ENCODE data around the gene DMD.

DMD gene

DNA sequence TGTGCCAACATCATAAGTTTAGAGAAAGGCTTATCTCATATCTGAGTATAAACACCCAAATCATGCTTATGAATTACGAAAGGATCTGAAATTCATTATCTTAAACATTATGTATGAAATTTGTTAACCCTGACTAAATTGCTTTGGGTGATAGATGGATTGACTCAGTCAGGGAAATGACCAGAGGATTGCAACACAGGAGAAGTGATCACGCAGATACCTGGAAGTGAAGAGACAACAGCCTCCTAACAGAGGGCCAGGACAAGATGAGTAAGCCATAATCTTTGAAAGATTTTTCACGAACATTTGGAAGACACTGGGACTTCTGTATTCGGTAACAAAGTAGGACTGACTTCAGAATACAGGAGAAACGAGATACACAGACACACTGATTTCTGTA lies 363.4 kb downstream of the DMD start:
- Histone ChIP-seq H3K4me3 (ENCODE audit: low read depth in 1 of 2, low read length in 2 of 2) (no peak overlapping the region), H4K20me1 (ENCODE audit: insufficient read depth, low read length) (no peaks in the 10 kb centered on the region), H3K79me2 (ENCODE audit: insufficient read depth, low read length) (no peaks in the 10 kb centered on the region), H3K27ac (ENCODE audit: low read length) (no peak overlapping the region), H3K4me2 (ENCODE audit: insufficient read depth, low read length) (no peak overlapping the region), H3K4me1 (ENCODE audit: insufficient read depth, low read length) (no peaks in the 10 kb centered on the region), H3K36me3 (ENCODE audit: insufficient read depth, low read length) (no peaks in the 10 kb centered on the region), H3K9ac (ENCODE audit: low read depth, low read length) (no peak overlapping the region), H3K27me3 (ENCODE audit: insufficient read depth, low read length, poor library complexity) (no peaks in the 10 kb centered on the region), H2AFZ (ENCODE audit: low read depth, low read length) (no peak overlapping the region), H3K9me3 (ENCODE audit: insufficient read depth, low read length, severe bottlenecking) (no peaks in the 10 kb centered on the region)
- DNase-seq, result no peak
- TF ChIP-seq, protein P1, sequence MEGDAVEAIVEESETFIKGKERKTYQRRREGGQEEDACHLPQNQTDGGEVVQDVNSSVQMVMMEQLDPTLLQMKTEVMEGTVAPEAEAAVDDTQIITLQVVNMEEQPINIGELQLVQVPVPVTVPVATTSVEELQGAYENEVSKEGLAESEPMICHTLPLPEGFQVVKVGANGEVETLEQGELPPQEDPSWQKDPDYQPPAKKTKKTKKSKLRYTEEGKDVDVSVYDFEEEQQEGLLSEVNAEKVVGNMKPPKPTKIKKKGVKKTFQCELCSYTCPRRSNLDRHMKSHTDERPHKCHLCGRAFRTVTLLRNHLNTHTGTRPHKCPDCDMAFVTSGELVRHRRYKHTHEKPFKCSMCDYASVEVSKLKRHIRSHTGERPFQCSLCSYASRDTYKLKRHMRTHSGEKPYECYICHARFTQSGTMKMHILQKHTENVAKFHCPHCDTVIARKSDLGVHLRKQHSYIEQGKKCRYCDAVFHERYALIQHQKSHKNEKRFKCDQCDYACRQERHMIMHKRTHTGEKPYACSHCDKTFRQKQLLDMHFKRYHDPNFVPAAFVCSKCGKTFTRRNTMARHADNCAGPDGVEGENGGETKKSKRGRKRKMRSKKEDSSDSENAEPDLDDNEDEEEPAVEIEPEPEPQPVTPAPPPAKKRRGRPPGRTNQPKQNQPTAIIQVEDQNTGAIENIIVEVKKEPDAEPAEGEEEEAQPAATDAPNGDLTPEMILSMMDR (IDR thresholded peaks at IDR 0.05; ENCODE audit: borderline replicate concordance, extremely low read depth, low read length, poor library complexity, severe bottlenecking), result no peak
- TF ChIP-seq EZH2 (IDR thresholded peaks at IDR 0.05; ENCODE audit: borderline replicate concordance, low read depth, low read length, severe bottlenecking), result no peak
- no peak for ATAC-seq (ENCODE audit: insufficient read depth, low read depth)

DNA sequence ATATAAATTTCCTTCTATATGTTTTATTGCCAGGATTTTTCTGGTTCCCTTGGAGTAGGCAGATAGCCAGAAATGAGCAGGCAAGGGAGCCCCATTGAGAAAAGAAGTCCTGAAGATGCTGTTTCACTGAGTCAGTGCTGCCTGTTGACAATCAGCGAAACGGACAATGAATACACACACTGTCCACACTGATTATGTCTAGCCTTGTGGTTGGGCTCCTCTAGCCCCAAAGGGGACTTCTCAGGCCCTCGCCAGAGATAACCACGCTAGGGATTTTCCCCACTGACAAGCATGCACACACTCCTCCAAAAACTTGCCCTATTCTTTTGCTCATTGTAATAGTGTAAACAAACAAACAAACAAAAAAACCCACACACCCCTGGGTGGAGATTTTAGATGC lies 369.3 kb downstream of the DMD start:
- Histone ChIP-seq H2AFZ (ENCODE audit: low read depth, low read length) (no peak overlapping the region), H3K79me2 (ENCODE audit: insufficient read depth, low read length) (no peaks in the 10 kb centered on the region), H3K4me2 (ENCODE audit: insufficient read depth, low read length) (no peak overlapping the region), H4K20me1 (ENCODE audit: insufficient read depth, low read length) (no peaks in the 10 kb centered on the region), H3K9me3 (ENCODE audit: insufficient read depth, low read length, severe bottlenecking) (no peaks in the 10 kb centered on the region), H3K9ac (ENCODE audit: low read depth, low read length) (no peak overlapping the region), H3K4me1 (ENCODE audit: insufficient read depth, low read length) (no peaks in the 10 kb centered on the region), H3K27ac (ENCODE audit: low read length) (no peak overlapping the region), H3K4me3 (ENCODE audit: low read depth in 1 of 2, low read length in 2 of 2) (no peak overlapping the region), H3K36me3 (ENCODE audit: insufficient read depth, low read length) (no peaks in the 10 kb centered on the region), H3K27me3 (ENCODE audit: insufficient read depth, low read length, poor library complexity) (no peaks in the 10 kb centered on the region)
- DNase-seq (no peak), ATAC-seq (ENCODE audit: insufficient read depth, low read depth) (no peak)
- TF ChIP-seq, protein P1 (IDR thresholded peaks at IDR 0.05; ENCODE audit: borderline replicate concordance, extremely low read depth, low read length, poor library complexity, severe bottlenecking), result no peak
- TF ChIP-seq EZH2 (IDR thresholded peaks at IDR 0.05; ENCODE audit: borderline replicate concordance, low read depth, low read length, severe bottlenecking), result no peak

DNA sequence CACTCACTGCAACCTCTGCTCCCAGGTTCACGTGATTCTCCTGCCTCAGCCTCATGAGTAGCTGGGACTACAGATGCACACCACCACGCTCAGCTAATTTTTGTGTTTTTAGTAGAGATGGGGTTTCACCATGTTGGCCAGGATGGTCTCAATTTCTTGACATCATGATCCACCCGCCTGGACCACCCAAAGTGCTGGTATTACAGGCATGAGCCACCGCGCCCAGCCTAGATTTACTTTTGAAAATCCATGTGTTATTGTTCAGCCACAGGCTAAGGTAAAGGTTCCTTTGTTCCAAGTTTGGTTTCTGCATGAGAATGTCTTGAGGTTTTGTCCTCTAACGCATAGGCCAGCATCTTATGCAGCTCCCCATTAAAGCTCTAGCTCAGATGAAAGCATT lies 371.6 kb downstream of the DMD start:
- no peak overlapping the region for H3K4me3 ChIP-seq (ENCODE audit: low read depth in 1 of 2, low read length in 2 of 2)
- H3K27me3 ChIP-seq (ENCODE audit: insufficient read depth, low read length, poor library complexity), result no peaks in the 10 kb centered on the region
- no peak overlapping the region for H3K4me2 ChIP-seq (ENCODE audit: insufficient read depth, low read length)
- no peak overlapping the region for H2AFZ ChIP-seq (ENCODE audit: low read depth, low read length)
- H3K36me3 ChIP-seq (ENCODE audit: insufficient read depth, low read length), result no peaks in the 10 kb centered on the region
- no peaks in the 10 kb centered on the region for H3K9me3 ChIP-seq (ENCODE audit: insufficient read depth, low read length, severe bottlenecking)
- no peak overlapping the region for H3K9ac ChIP-seq (ENCODE audit: low read depth, low read length)
- no peaks in the 10 kb centered on the region for H3K79me2 ChIP-seq (ENCODE audit: insufficient read depth, low read length)
- DNase-seq, result no peak
- H4K20me1 ChIP-seq (ENCODE audit: insufficient read depth, low read length), result no peaks in the 10 kb centered on the region
- H3K4me1 ChIP-seq (ENCODE audit: insufficient read depth, low read length), result no peaks in the 10 kb centered on the region
- no peak for ATAC-seq (ENCODE audit: insufficient read depth, low read depth)
- TF ChIP-seq EZH2 (IDR thresholded peaks at IDR 0.05; ENCODE audit: borderline replicate concordance, low read depth, low read length, severe bottlenecking), result no peak
- TF ChIP-seq, protein P1 (IDR thresholded peaks at IDR 0.05; ENCODE audit: borderline replicate concordance, extremely low read depth, low read length, poor library complexity, severe bottlenecking), result no peak
- H3K27ac ChIP-seq (ENCODE audit: low read length), result no peak overlapping the region

DNA sequence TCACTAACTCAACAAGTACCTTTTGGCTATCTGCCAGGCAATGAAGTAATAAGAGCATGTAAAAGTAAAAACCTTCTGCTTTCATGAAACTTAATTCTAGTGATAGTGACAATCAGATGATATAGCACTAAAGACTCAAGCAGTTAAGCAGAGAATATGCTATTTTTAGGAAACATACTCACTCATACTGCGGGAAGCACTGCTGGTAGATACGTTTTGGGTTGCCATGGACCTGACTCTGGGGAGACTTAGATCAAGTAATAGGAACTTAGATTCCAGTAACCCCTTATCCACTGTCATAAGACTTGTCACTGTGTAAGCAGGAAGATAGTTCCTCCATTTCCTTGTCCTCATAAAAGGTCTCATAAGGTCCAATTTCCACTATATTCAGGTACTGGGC lies 386.3 kb downstream of the DMD start:
- Histone ChIP-seq H3K9me3 (ENCODE audit: insufficient read depth, low read length, severe bottlenecking) (no peaks in the 10 kb centered on the region), H3K79me2 (ENCODE audit: insufficient read depth, low read length) (no peaks in the 10 kb centered on the region), H3K9ac (ENCODE audit: low read depth, low read length) (no peak overlapping the region), H3K27ac (ENCODE audit: low read length) (no peak overlapping the region), H3K4me2 (ENCODE audit: insufficient read depth, low read length) (no peak overlapping the region), H3K27me3 (ENCODE audit: insufficient read depth, low read length, poor library complexity) (no peaks in the 10 kb centered on the region), H2AFZ (ENCODE audit: low read depth, low read length) (no peak overlapping the region), H3K36me3 (ENCODE audit: insufficient read depth, low read length) (no peaks in the 10 kb centered on the region), H4K20me1 (ENCODE audit: insufficient read depth, low read length) (no peaks in the 10 kb centered on the region), H3K4me1 (ENCODE audit: insufficient read depth, low read length) (no peaks in the 10 kb centered on the region), H3K4me3 (ENCODE audit: low read depth in 1 of 2, low read length in 2 of 2) (no peak overlapping the region)
- ATAC-seq (ENCODE audit: insufficient read depth, low read depth), result no peak
- DNase-seq, result no peak
- TF ChIP-seq EZH2 (IDR thresholded peaks at IDR 0.05; ENCODE audit: borderline replicate concordance, low read depth, low read length, severe bottlenecking), result no peak
- TF ChIP-seq, protein P1 (IDR thresholded peaks at IDR 0.05; ENCODE audit: borderline replicate concordance, extremely low read depth, low read length, poor library complexity, severe bottlenecking), result no peak

Measured in DND-41 (cell line).